A673 (cell line): ENCODE measurements around the gene RASSF8. TPM values are rescaled to one million over a fixed set of nuclear protein-coding genes. Genes with fewer than 3 reads are reported as not detected.

Experiments
- BruUV-seq: library from RNA; stranded (reverse); fragments of 400-500 nt; replicated peaks from 2 replicates; lab custom pipeline; 2021; lab: Mats Ljungman, UMichigan
- CTCF ChIA-PET: fragments of 300-600 bp; sonication (Branson Sonifier 250); formaldehyde crosslinking; loops from one replicate; lab custom pipeline; 2022; ENCODE audit warnings: antibody characterized with exemption; lab: Charles Lee
- POLR2A ChIA-PET: fragments of 300-600 bp; sonication (Branson Sonifier 250); formaldehyde crosslinking; loops from one replicate; lab custom pipeline; 2022; ENCODE audit warnings: antibody characterized with exemption; ENCODE audit not compliant: low non-redundant PET; lab: Charles Lee
- DNase-seq: peaks from one replicate; pipeline ENCODE4 v3.0.0-alpha.2; 2015; ENCODE audit warnings: low spot score
- H3K27ac ChIP-seq: fragments of 200-600 bp; sonication (generic); 2 replicates; pipeline ENCODE4 v1.5.1; 2016; ENCODE audit warnings: mixed run types, low read depth, mild to moderate bottlenecking, mixed read lengths, antibody characterized with exemption, low read length; ENCODE audit not compliant: poor library complexity, severe bottlenecking
- H3K27me3 ChIP-seq: fragments of 200-600 bp; sonication (generic); replicated peaks from 2 replicates; pipeline ENCODE4 v1.6.1; 2017; ENCODE audit warnings: mixed run types, low read depth, mild to moderate bottlenecking, mixed read lengths, antibody characterized with exemption, low read length; ENCODE audit not compliant: insufficient read depth, poor library complexity
- H3K36me3 ChIP-seq: fragments of 200-600 bp; sonication (generic); 2 replicates; pipeline ENCODE4 v1.6.1; 2016; ENCODE audit warnings: mixed run types, mild to moderate bottlenecking, mixed read lengths, antibody characterized with exemption, low read length; ENCODE audit not compliant: insufficient read depth, poor library complexity, severe bottlenecking
- H3K4me1 ChIP-seq: fragments of 200-600 bp; sonication (generic); 2 replicates; pipeline ENCODE4 v1.6.1; 2017; ENCODE audit warnings: mixed run types, mild to moderate bottlenecking, mixed read lengths, antibody characterized with exemption, low read length; ENCODE audit not compliant: insufficient read depth, poor library complexity, severe bottlenecking
- H3K4me3 ChIP-seq: fragments of 200-600 bp; sonication (generic); 2 replicates; pipeline ENCODE4 v1.5.1; 2016; ENCODE audit warnings: low read depth, mixed run types, mild to moderate bottlenecking, mixed read lengths, low read length; ENCODE audit not compliant: poor library complexity, severe bottlenecking
- H3K9me3 ChIP-seq: fragments of 200-600 bp; sonication (generic); 2 replicates; pipeline ENCODE4 v1.6.1; 2016; ENCODE audit warnings: mixed run types, low read depth, mild to moderate bottlenecking, mixed read lengths, antibody characterized with exemption, low read length; ENCODE audit not compliant: poor library complexity, severe bottlenecking
- EZH2 ChIP-seq: fragments of 200-600 bp; sonication (generic); IDR thresholded peaks from 2 replicates; pipeline ENCODE4 v1.6.1; 2017; ENCODE audit warnings: borderline replicate concordance, low read depth, mild to moderate bottlenecking, mixed read lengths, antibody characterized with exemption, low read length; ENCODE audit not compliant: poor library complexity, severe bottlenecking
- intact Hi-C: fragments of 100-400 bp; cut with micrococcal nuclease; formaldehyde crosslinking; loops from one replicate; pipeline ENCODE4 v1.10.0; 2022; ENCODE audit not compliant: unreplicated experiment
- total RNA-seq: library from RNA; stranded (reverse); gene quantifications from 2 replicates; pipeline ENCODE4 v1.2.3, GENCODE V29; 2021
- TF ChIP-seq, protein P1 (sequence below): fragments of 300-800, 200-600 bp; sonication (generic); conservative IDR thresholded peaks from 2 replicates; pipeline ENCODE4 v1.5.1; 2017; ENCODE audit warnings: low read depth, mild to moderate bottlenecking, antibody characterized with exemption, low read length, moderate library complexity, mixed read lengths

The RASSF8 gene
- total RNA-seq, 1 experiment from 2014 or later, result 23.1 TPM

DNA sequence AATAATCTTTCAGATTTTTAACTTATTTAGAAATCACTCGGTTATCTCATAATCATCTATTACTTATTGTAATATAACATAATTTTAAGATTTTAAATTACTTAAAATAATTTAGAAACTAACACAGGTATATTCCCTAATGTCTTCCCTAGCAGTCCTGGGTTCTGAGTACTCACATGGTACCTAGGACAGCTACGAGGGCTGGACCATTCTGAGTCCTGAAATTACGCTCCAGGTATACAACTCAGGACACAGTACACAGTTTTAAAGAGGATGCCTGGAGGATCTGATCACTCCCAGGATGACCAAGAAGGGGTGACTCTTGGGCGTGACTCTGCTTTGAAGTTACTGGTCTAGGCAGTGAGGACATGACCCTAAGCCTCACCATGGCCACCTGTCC lies 9.1 kb upstream of the RASSF8 start:
- intact Hi-C loops, result no loop called here
- ChIA-PET POLR2A (no interaction called here), CTCF (no interaction called here)
- no peak for TF ChIP-seq EZH2
- TF ChIP-seq, protein P1, sequence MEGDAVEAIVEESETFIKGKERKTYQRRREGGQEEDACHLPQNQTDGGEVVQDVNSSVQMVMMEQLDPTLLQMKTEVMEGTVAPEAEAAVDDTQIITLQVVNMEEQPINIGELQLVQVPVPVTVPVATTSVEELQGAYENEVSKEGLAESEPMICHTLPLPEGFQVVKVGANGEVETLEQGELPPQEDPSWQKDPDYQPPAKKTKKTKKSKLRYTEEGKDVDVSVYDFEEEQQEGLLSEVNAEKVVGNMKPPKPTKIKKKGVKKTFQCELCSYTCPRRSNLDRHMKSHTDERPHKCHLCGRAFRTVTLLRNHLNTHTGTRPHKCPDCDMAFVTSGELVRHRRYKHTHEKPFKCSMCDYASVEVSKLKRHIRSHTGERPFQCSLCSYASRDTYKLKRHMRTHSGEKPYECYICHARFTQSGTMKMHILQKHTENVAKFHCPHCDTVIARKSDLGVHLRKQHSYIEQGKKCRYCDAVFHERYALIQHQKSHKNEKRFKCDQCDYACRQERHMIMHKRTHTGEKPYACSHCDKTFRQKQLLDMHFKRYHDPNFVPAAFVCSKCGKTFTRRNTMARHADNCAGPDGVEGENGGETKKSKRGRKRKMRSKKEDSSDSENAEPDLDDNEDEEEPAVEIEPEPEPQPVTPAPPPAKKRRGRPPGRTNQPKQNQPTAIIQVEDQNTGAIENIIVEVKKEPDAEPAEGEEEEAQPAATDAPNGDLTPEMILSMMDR, result no peak
- BruUV-seq, result no TSS peak
- Histone ChIP-seq H3K27me3 (no peaks in the 10 kb centered on the region), H3K27ac (no peak overlapping the region), H3K4me3 (no peak overlapping the region), H3K36me3 (no peaks in the 10 kb centered on the region), H3K9me3 (no peaks in the 10 kb centered on the region), H3K4me1 (no peaks in the 10 kb centered on the region)
- DNase-seq, result no peak

DNA sequence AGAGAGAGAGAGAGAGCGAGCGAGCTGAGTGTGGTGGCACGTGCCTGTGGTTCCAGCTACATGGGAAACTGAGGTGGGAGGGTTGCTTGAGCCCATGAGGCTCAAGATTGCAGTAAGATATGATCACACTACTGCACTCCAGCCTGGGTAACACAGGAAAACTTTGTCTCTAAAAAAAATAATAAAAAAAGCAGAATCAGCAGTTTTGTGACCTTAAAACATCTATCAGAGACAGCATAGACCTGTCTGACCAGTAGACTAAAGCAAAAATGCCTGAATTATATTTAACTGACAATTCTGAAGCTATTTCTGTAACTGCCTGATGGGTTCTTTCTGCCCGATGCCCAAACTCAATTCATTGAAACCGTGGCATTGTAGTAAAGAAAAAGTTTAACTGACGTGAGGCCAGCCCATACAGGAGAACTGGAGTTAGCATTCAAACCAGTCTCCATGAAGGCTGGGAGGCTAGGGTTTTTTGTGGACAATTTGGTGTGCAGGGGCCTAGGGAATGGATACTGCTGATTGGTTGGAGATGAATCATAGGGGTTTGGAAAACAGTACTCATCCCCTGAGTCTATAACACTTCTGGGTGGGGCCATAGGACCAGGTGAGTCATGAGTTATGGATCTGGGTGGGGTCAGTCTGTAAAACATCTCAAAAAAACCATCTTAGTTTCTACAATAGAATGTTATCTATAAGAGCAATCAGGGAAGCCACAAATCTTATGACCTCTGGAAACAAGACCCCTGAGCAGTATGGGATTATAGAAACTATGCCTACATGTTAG lies 8.0 kb upstream of the RASSF8 start:
- intact Hi-C loops, result no loop called here
- Histone ChIP-seq H3K9me3 (no peaks in the 10 kb centered on the region), H3K27ac (no peak overlapping the region), H3K27me3 (no peaks in the 10 kb centered on the region), H3K36me3 (no peaks in the 10 kb centered on the region), H3K4me1 (no peaks in the 10 kb centered on the region), H3K4me3 (no peak overlapping the region)
- no peak for DNase-seq
- TF ChIP-seq, protein P1, result no peak
- no peak for TF ChIP-seq EZH2
- POLR2A ChIA-PET, result no interaction called here
- CTCF ChIA-PET, result no interaction called here
- no TSS peak for BruUV-seq

DNA sequence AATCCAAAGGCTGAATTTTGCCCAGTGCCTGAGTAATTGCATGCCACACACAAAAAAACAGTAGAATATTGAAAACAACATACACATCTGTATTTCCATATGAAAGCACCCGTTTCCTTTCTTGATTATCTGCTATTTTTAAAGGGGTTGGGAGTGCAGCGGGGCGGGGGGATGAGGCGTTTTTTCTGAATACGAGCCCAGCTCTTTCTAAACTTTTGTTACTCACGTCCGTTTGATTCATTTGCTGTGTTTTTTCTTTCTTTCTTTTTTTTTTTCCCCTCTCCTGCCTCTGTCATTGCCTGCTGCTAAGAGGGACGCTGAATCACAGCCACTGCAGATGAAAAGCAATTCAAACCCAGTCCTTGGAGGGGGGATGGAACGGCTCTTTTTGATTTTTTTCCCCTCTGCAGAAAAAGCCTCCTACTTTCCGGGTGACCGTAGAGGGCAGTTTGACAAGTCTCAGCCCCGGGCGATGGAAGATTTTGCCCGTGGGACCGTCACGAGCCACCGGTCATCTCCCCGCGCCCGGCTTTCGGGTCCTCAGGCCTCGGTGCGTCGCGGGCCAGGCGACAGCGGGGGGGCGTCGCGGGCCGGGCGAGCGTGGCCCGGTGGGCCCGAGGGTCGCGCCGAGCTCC lies 572 bp upstream of the RASSF8 start:
- peaks cover 11% of the 10 kb centered on the region for H3K4me1 ChIP-seq
- DNase-seq, result peak; percentile 59
- CTCF ChIA-PET, result interaction anchor here (0.7 to 1.0 kb wide), 2 partner anchors 40 to 522 kb away, joined by 3 to 4 read pairs; no protein-coding TSS in a partner anchor
- TSS peak; percentile 65 for BruUV-seq
- no peak for TF ChIP-seq EZH2
- TF ChIP-seq, protein P1, result no peak
- POLR2A ChIA-PET, result no interaction called here
- intact Hi-C loops, result no loop called here
- H3K27me3 ChIP-seq, result no peaks in the 10 kb centered on the region
- no peaks in the 10 kb centered on the region for H3K9me3 ChIP-seq
- no peaks in the 10 kb centered on the region for H3K36me3 ChIP-seq
- peak overlapping the region; percentile 66 for H3K4me3 ChIP-seq
- H3K27ac ChIP-seq, result peak overlapping the region; percentile 75
